Esophagus muscularis mucosa (tissue), 4 donors: ENCODE results near the gene WBP11. TPM values are rescaled to one million over a fixed set of nuclear protein-coding genes. Genes with fewer than 3 reads are reported as not detected.

Experiments used
- DNase-seq: peaks from one replicate; pipeline ENCODE4 v3.0.0-alpha.2; 2017; ENCODE audit errors: extremely low spot score
- H3K27ac ChIP-seq, 4 donors: fragments of 200-600 bp; sonication (generic); replicated peaks in 1 of 4; 1 replicate in 3 of 4; 2 replicates in 1 of 4; pipeline ENCODE4 v1.5.1; 2016 to 2019; ENCODE audit warnings: mild to moderate bottlenecking in 1 of 4
- H3K27me3 ChIP-seq, 4 donors: fragments of 200-600 bp; sonication (generic); one replicate each; pipeline versions ENCODE4 v1.5.1 to v1.6.0; 2016 to 2019
- H3K36me3 ChIP-seq, 4 donors: fragments of 200-600 bp; sonication (generic); one replicate each; pipeline ENCODE4 v1.5.1; 2016 to 2019
- H3K4me1 ChIP-seq, 4 donors: fragments of 200-600 bp; sonication (generic); one replicate each; pipeline ENCODE4 v1.5.1; 2016 to 2019
- H3K4me3 ChIP-seq, 4 donors: fragments of 200-600 bp; sonication (generic); 1 replicate in 2 of 4; 2 replicates in 2 of 4; pipeline ENCODE4 v1.5.1; 2016 to 2019; ENCODE audit warnings: mild to moderate bottlenecking in 4 of 4, moderate library complexity in 1 of 4
- H3K9me3 ChIP-seq, 4 donors: fragments of 200-600 bp; sonication (generic); 1 replicate in 3 of 4; 2 replicates in 1 of 4; pipeline ENCODE4 v1.5.1; 2016 to 2019
- EP300 ChIP-seq: sonication (generic); formaldehyde crosslinking; IDR thresholded peaks from one replicate; pipeline ENCODE4 v1.6.1; 2017; ENCODE audit warnings: antibody characterized with exemption
- POLR2A ChIP-seq: fragments of 450-650 bp; IDR thresholded peaks from one replicate; pipeline ENCODE4 v1.6.1; 2017; ENCODE audit warnings: antibody characterized with exemption, moderate library complexity, mild to moderate bottlenecking, low read depth
- POLR2AphosphoS5 ChIP-seq, 2 donors: sonication (generic); formaldehyde crosslinking; IDR thresholded peaks; one replicate each; pipeline ENCODE4 v1.6.1; 2017; ENCODE audit warnings: antibody characterized with exemption in 2 of 2
- WGBS: methylation state at CpG from one replicate; pipeline ENCODE4 v1.1.5; 2018; 5-methylcytosine and 5-hydroxymethylcytosine counted together
- intact Hi-C: fragments of 100-400 bp; cut with DNase I; formaldehyde crosslinking; loops from one replicate; pipeline ENCODE4 v1.15.1; 2023
- total RNA-seq, 4 donors: library from RNA; depleted of rRNA; stranded (reverse); fragments of >200 nt; gene quantifications; one replicate each; pipeline versions ENCODE4 v1.1.0 to v1.2.1, GENCODE V29; 2016
- TF ChIP-seq, protein P1 (sequence below), 3 experiments: fragments of 200-600 bp in 2 of 3; fragments of 450-650 bp in 1 of 3; sonication (generic) in 2 of 3; IDR thresholded peaks; one replicate each; pipeline ENCODE4 v1.5.1; 2017 to 2019; ENCODE audit warnings: antibody characterized with exemption in 3 of 3, mild to moderate bottlenecking in 2 of 3, moderate library complexity in 1 of 3

WBP11 gene
- total RNA-seq, 4 donors from 2014 or later: 18.2 to 25.7 (median 19.1) TPM

DNA sequence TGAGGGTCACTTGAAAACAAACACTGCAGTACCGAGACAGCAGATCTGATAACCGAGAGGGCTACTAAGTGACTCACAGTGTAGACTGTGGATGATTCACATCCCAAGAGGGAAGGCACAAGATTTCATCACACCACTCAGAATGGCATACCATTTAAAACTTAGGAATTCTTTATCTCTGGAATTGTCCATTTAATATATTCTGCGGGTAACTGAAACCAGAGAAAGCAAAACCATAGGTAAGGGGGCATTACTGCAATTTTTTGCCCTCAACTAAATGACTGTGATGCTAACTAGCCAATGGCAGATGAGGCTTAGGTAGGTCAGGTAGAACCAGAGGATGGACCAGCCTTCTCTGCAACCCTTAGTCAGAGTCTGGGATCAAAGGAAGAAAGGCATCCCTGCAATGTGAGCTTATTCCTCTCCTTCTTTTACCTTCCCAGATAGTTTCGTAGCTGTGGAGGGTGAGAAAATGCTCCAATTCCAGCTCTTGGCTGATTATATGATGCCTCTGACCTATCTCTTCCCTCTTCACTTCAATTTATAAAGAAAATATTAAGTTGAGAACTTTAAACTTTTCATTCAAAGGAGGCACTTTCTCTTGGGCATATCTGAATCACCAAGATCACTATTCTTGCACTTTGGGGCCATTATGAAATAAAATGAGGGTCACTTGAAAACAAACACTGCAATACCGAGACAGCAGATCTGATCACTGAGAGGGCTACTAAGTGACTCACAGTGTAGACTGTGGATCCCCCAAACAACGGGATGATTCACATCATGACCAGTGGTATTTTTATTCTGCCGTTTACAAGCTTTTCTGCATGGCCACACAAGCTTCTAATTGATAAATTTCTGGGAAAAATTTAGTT, 33.3 kb upstream of the WBP11 start:
- no peaks in the 10 kb centered on the region for H3K9me3 ChIP-seq
- no peak overlapping the region for H3K4me3 ChIP-seq
- intact Hi-C loops: no loop called here
- TF ChIP-seq POLR2A (no peak), POLR2AphosphoS5 (IDR thresholded peaks at IDR 0.05) (no peak), EP300 (no peak)
- TF ChIP-seq, protein P1, sequence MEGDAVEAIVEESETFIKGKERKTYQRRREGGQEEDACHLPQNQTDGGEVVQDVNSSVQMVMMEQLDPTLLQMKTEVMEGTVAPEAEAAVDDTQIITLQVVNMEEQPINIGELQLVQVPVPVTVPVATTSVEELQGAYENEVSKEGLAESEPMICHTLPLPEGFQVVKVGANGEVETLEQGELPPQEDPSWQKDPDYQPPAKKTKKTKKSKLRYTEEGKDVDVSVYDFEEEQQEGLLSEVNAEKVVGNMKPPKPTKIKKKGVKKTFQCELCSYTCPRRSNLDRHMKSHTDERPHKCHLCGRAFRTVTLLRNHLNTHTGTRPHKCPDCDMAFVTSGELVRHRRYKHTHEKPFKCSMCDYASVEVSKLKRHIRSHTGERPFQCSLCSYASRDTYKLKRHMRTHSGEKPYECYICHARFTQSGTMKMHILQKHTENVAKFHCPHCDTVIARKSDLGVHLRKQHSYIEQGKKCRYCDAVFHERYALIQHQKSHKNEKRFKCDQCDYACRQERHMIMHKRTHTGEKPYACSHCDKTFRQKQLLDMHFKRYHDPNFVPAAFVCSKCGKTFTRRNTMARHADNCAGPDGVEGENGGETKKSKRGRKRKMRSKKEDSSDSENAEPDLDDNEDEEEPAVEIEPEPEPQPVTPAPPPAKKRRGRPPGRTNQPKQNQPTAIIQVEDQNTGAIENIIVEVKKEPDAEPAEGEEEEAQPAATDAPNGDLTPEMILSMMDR (IDR thresholded peaks at IDR 0.05): no peak
- no peak for DNase-seq
- no peaks in the 10 kb centered on the region for H3K27me3 ChIP-seq
- no peaks in the 10 kb centered on the region for H3K36me3 ChIP-seq
- peaks cover 8 to 14% (median 13%) of the 10 kb centered on the region in 4 donors for H3K4me1 ChIP-seq
- H3K27ac ChIP-seq: no peak overlapping the region
- 80% methylated on average over 7 of the region's 7 CpGs for WGBS

DNA sequence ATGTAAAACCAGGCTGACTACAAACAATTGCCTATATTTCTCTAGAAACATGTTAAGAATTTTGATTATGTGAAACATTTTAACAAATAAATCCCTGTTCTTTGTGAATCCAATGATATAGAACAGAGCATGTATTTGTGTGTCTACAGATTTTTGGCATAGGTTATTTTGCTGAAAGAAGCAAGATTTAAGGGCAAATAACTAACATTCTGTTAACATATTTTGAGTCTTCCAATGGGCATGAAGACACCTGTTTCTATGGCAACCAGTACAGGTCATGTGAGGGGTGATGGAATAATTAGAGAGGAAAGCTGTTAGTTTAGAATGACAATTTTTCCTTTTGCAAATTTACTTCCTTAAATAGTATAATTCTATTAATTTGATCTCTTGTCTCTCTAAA, 31.2 kb upstream of the WBP11 start:
- intact Hi-C loops: no loop called here
- DNase-seq: no peak
- Histone ChIP-seq H3K4me3 (no peak overlapping the region), H3K9me3 (no peaks in the 10 kb centered on the region), H3K4me1 (peaks cover 0 to 4% (median 0%) of the 10 kb centered on the region in 4 donors), H3K36me3 (no peaks in the 10 kb centered on the region), H3K27ac (no peak overlapping the region), H3K27me3 (no peaks in the 10 kb centered on the region)
- TF ChIP-seq, protein P1 (IDR thresholded peaks at IDR 0.05): no peak
- TF ChIP-seq EP300: no peak
- TF ChIP-seq POLR2AphosphoS5 (IDR thresholded peaks at IDR 0.05): no peak
- TF ChIP-seq POLR2A: no peak

DNA sequence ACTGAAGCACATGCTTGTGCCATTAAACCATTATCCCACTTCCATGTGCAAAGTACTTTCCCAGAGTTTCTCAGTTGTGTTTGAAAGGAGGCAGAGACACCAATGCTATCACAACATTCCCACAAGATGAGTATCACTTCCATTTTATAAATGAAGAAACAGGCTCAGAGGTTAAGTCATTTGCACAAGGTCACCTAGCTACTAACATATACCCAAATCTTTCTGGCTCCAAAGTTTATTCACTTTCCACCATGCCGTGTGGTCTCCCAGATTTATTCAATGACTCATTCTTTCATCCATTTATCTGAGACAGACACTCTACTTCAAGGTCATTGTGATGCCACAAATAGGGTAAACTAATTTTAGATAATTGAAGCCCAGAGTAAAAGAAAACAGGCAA, 30.7 kb upstream of the WBP11 start:
- TF ChIP-seq, protein P1 (IDR thresholded peaks at IDR 0.05): no peak
- no peak for TF ChIP-seq POLR2A
- no peak for TF ChIP-seq EP300
- 54% methylated on average over 1 of the region's 1 CpG for WGBS
- Histone ChIP-seq H3K4me3 (no peak overlapping the region), H3K36me3 (no peaks in the 10 kb centered on the region), H3K27ac (no peak overlapping the region), H3K9me3 (no peaks in the 10 kb centered on the region), H3K27me3 (no peaks in the 10 kb centered on the region), H3K4me1 (peaks cover 0 to 4% (median 0%) of the 10 kb centered on the region in 4 donors)
- no peak for DNase-seq
- intact Hi-C loops: no loop called here

DNA sequence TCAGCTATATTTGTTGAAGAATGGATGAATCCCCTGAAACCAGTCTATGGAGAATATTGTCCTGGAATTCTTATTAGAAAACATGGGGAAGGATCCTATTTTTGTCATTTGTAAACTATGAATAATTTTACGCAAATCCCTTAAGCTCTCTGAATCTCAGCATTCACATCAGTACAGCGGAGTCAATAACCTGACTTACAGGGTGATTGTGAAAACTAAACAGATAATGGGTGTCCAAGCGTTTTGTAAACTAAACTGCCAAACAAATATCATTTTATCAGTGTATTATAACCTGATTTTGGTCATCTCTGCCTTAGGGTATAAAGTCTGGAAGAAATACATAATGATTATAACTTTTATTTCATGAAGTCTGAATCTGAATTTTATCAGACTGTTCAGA, 30.1 kb upstream of the WBP11 start:
- Histone ChIP-seq H3K27ac (no peak overlapping the region), H3K4me3 (no peak overlapping the region), H3K4me1 (peaks cover 0 to 4% (median 0%) of the 10 kb centered on the region in 4 donors), H3K27me3 (no peaks in the 10 kb centered on the region), H3K36me3 (no peaks in the 10 kb centered on the region), H3K9me3 (no peaks in the 10 kb centered on the region)
- WGBS: 87% methylated on average over 3 of the region's 3 CpGs
- TF ChIP-seq POLR2AphosphoS5 (IDR thresholded peaks at IDR 0.05) (no peak), EP300 (no peak), POLR2A (no peak)
- TF ChIP-seq, protein P1 (IDR thresholded peaks at IDR 0.05): no peak
- DNase-seq: no peak
- intact Hi-C loops: no loop called here

DNA sequence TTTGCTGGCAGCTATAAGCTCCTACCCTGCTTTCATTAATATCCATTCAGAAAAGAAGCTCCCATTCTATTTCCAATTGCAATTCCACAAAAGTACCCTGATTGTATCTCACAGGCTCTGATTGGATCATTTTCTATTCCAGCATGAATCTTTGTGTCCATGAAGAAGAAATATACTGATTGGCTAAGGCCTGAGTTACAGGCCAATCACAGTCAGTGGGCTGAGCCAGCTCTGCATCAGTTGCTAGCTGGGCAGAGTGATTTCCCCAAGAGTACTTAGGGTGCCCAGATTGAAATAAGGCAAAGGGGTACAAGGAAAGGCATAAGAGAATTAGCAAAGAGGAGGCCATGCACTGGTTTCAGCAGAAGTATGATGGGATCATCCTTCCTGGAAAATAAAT, 25.6 kb upstream of the WBP11 start:
- DNase-seq: no peak
- intact Hi-C loops: no loop called here
- no peak overlapping the region for H3K27ac ChIP-seq
- no peak for TF ChIP-seq EP300
- no peak for TF ChIP-seq POLR2AphosphoS5 (IDR thresholded peaks at IDR 0.05)
- no peak for TF ChIP-seq POLR2A
- TF ChIP-seq, protein P1 (IDR thresholded peaks at IDR 0.05): no peak
- H3K9me3 ChIP-seq: no peaks in the 10 kb centered on the region
- no peaks in the 10 kb centered on the region for H3K4me1 ChIP-seq
- H3K4me3 ChIP-seq: no peak overlapping the region
- no peaks in the 10 kb centered on the region for H3K27me3 ChIP-seq
- no peaks in the 10 kb centered on the region for H3K36me3 ChIP-seq
